Endodermal cell (in vitro differentiated cells): Measurements from ENCODE around the gene GUCA2A. TPM values are rescaled to one million over a fixed set of nuclear protein-coding genes. Genes with fewer than 3 reads are reported as not detected.

Experiments
- DNase-seq: peaks from one replicate; pipeline ENCODE4 v3.0.0-alpha.2; 2017
- H3K27ac ChIP-seq: 2 replicates; pipeline ENCODE4 v1.5.1; 2013; ENCODE audit warnings: mild to moderate bottlenecking, low read depth, low read length, moderate library complexity
- H3K27me3 ChIP-seq: 2 replicates; pipeline ENCODE4 v1.6.1; 2013; ENCODE audit warnings: mild to moderate bottlenecking, low read length, moderate library complexity; ENCODE audit not compliant: insufficient read depth, control insufficient read depth, poor library complexity, severe bottlenecking
- H3K36me3 ChIP-seq: 2 replicates; pipeline ENCODE4 v1.7.0; 2013; ENCODE audit warnings: mild to moderate bottlenecking, low read length, moderate library complexity; ENCODE audit not compliant: control insufficient read depth, insufficient read depth
- H3K4me1 ChIP-seq: one replicate; pipeline ENCODE4 v1.7.0; 2013; ENCODE audit warnings: low read length; ENCODE audit not compliant: control insufficient read depth, insufficient read depth
- H3K4me3 ChIP-seq: 2 replicates; pipeline ENCODE4 v1.5.1; 2013; ENCODE audit warnings: mild to moderate bottlenecking, low read length, moderate library complexity
- H3K9ac ChIP-seq: 2 replicates; pipeline ENCODE4 v1.6.1; 2013; ENCODE audit warnings: mild to moderate bottlenecking, low read length, moderate library complexity; ENCODE audit not compliant: poor library complexity, severe bottlenecking; ENCODE audit errors: extremely low read depth
- H3K9me3 ChIP-seq: 2 replicates; pipeline ENCODE4 v1.6.1; 2013; ENCODE audit warnings: mild to moderate bottlenecking, low read length, moderate library complexity; ENCODE audit not compliant: control insufficient read depth
- H3K27ac Mint-ChIP-seq: 2 replicates; pipeline ENCODE4 v1.8.0; 2020; ENCODE audit warnings: mixed read lengths
- H3K27me3 Mint-ChIP-seq: 2 replicates; pipeline ENCODE4 v1.8.0; 2021; ENCODE audit warnings: mild to moderate bottlenecking, mixed read lengths; ENCODE audit not compliant: insufficient read depth
- H3K36me3 Mint-ChIP-seq: 2 replicates; pipeline ENCODE4 v1.8.0; 2020; ENCODE audit warnings: low read depth, mixed read lengths
- H3K4me1 Mint-ChIP-seq: 2 replicates; pipeline ENCODE4 v1.8.0; 2020; ENCODE audit warnings: mixed read lengths
- H3K4me3 Mint-ChIP-seq: 2 replicates; pipeline ENCODE4 v1.8.0; 2020; ENCODE audit warnings: mild to moderate bottlenecking, moderate library complexity, mixed read lengths
- H3K9me3 Mint-ChIP-seq: 2 replicates; pipeline ENCODE4 v1.8.0; 2020; ENCODE audit warnings: mild to moderate bottlenecking, mixed read lengths
- WGBS, 2 experiments: methylation state at CpG; one replicate each; pipeline versions ENCODE4 v1.1.5 to v1.1.7; 2013; ENCODE audit warnings: missing lambda C conversion rate in 2 of 2, mixed read lengths in 1 of 2; ENCODE audit not compliant: insufficient coverage in 1 of 2, insufficient read length in 1 of 2; 5-methylcytosine and 5-hydroxymethylcytosine counted together
- total RNA-seq, 2 donors: library from RNA; stranded (reverse); fragmentation: NEBNext Ultra II Directional in 1 of 2; extraction: Animal tissue kit (Norgen Biotek cat#: 25700) in 1 of 2; gene quantifications; 2 replicates in 1 of 2; 3 replicates in 1 of 2; pipeline ENCODE4 v1.2.1, GENCODE V29; 2021
- TF ChIP-seq, protein P1 (sequence below): fragments of 200-600 bp; sonication (generic); conservative IDR thresholded peaks from 2 replicates; pipeline ENCODE4 v1.5.0; 2021; ENCODE audit warnings: antibody characterized with exemption, mild to moderate bottlenecking

Gene GUCA2A
- total RNA-seq, 2 donors from 2014 or later = 1.9 TPM; not detected in 1

GRCh38 chr1:42114229-42114628 lies 50.3 kb downstream of the GUCA2A start:
- H3K9me3 ChIP-seq = no peaks in the 10 kb centered on the region
- TF ChIP-seq, protein P1, sequence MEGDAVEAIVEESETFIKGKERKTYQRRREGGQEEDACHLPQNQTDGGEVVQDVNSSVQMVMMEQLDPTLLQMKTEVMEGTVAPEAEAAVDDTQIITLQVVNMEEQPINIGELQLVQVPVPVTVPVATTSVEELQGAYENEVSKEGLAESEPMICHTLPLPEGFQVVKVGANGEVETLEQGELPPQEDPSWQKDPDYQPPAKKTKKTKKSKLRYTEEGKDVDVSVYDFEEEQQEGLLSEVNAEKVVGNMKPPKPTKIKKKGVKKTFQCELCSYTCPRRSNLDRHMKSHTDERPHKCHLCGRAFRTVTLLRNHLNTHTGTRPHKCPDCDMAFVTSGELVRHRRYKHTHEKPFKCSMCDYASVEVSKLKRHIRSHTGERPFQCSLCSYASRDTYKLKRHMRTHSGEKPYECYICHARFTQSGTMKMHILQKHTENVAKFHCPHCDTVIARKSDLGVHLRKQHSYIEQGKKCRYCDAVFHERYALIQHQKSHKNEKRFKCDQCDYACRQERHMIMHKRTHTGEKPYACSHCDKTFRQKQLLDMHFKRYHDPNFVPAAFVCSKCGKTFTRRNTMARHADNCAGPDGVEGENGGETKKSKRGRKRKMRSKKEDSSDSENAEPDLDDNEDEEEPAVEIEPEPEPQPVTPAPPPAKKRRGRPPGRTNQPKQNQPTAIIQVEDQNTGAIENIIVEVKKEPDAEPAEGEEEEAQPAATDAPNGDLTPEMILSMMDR = no peak
- 95 to 97% methylated on average over 3 to 5 of the region's 5 CpGs for WGBS, 2 experiments
- no peaks in the 10 kb centered on the region for H3K36me3 Mint-ChIP-seq
- no peaks in the 10 kb centered on the region for H3K4me1 Mint-ChIP-seq
- no peaks in the 10 kb centered on the region for H3K36me3 ChIP-seq
- no peak overlapping the region for H3K4me3 Mint-ChIP-seq
- no peak overlapping the region for H3K4me3 ChIP-seq
- peaks cover 7% of the 10 kb centered on the region for H3K27me3 ChIP-seq
- H3K27ac Mint-ChIP-seq = no peak overlapping the region
- H3K9me3 Mint-ChIP-seq = no peaks in the 10 kb centered on the region
- no peaks in the 10 kb centered on the region for H3K27me3 Mint-ChIP-seq
- no peak overlapping the region for H3K27ac ChIP-seq
- H3K9ac ChIP-seq = no peak overlapping the region
- H3K4me1 ChIP-seq = no peaks in the 10 kb centered on the region
- no peak for DNase-seq

Other genes starting within 250 kb of the GUCA2A start
- under 1 TPM; 0.13 to 0.99 TPM for gene HIVEP3, start 245.8 kb downstream of the GUCA2A start, total RNA-seq
- gene GUCA2B, start 11.3 kb downstream of the GUCA2A start, total RNA-seq = not detected
- gene FOXJ3, start 170.5 kb upstream of the GUCA2A start, total RNA-seq = 10 to 100 TPM; 67.3 to 79.4 TPM
- 1 to 10 TPM in 1 of 2 donors, under 1 TPM in 1; 0.73 to 1.9 TPM for gene RIMKLA, start 216.0 kb upstream of the GUCA2A start, total RNA-seq